Kidney glomerular epithelial cell (primary cell): ENCODE measurements around the gene SH2D7.

Experiments
- DNase-seq: peaks from one replicate; lab custom pipeline; 2025; lab: John Stamatoyannopoulos, UW

The SH2D7 gene

GRCh38 chr15:78092261-78093041, at the start of gene SH2D7:
Gene SH2D7 (plus strand): TSS chr15:78092561. CDS start chr15:78092585, 24 bp downstream.
- DNase-seq = no peak

GRCh38 chr15:78044407-78045155, 47.8 kb upstream of the SH2D7 start:
- DNase-seq = no peak

DNA sequence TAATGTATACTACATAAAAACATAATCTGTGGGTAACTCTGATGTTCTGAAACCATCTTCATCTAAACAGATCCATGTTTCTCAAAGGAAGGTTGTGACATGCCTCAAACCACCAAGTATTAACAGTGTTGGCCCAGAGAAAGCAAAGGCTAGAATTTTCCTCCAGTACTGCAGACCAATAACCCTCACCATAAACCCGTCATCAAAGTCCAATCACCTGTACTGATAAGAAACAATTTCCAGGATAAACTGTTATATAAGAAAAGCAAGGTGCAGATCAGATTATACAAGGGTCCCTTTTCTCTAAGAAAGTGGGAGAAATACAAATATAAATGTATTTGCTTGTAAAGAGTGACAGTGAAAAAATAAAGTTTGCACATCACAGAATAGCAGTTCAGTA, 47.2 kb upstream of the SH2D7 start:
- DNase-seq = no peak

GRCh38 chr15:78046796-78047341, 45.5 kb upstream of the SH2D7 start:
- no peak for DNase-seq

DNA sequence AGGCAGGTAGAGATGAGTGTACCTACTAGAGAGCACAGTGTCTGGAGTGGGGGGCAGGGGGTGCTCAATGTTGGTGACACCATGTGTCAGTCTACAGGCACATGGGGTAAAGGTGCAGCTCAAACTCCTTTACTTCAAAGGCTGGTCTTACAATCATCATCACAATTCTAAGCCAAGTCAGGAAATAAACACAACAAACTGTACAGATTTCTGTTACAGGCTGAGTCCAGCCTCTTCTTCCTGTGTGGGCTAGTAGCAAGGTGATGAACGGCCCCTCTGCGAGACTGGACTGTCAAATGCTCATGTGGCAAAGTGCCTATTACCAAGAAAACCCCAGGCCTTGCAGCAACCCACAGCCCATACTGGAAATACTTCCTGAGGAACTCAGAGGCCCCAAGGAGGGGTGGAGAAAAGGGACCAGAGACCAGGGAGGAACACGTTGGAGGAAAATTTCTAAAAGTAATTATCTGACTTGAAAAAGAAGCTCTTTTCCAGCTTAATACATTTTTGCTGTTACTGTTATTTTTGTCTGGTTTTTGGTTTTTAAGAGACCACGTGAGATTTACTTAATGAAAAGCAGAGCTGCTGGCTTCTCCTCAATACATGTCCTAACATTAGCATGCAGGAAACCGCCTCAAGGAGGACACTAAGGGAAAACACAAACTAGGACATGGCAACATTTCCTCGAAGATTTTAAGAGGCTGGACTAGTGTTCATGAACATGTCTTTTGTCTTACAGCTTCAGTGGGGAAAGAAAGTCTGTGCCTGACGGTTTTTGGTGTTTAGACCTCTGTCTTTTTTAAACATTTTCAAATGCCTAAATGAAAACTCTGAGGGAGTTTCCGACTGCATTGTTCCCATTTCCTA, 44.4 kb upstream of the SH2D7 start:
- DNase-seq = no peak

- DNase-seq = no peak
Measured at GRCh38 chr15:78048628-78048920, 43.8 kb upstream of the SH2D7 start.

- peak; percentile 81 for DNase-seq
Measured at GRCh38 chr15:78049691-78050440, 42.5 kb upstream of the SH2D7 start.

GRCh38 chr15:78050441-78050809, 41.9 kb upstream of the SH2D7 start:
- no peak for DNase-seq

DNA sequence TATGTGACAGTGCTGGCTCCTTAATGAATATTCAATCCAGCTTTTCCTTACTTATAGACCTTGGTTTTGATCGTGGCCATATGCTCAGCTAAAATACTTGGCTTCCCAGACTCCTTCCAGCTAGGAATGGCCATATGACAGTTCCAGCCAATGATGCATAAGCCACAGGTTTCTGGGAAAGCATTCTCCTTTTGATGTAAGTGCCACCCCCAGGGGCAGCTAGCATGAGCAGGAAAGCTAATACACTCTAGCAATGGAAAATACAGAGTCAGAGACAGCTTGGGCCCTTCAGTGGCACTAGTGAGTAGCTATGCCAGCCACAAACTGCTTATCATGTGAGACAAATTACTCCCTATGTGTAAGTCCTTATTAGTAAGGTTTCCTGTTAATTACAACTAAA, 41.5 kb upstream of the SH2D7 start:
- DNase-seq = no peak

GRCh38 chr15:78051596-78051995, 40.8 kb upstream of the SH2D7 start:
- no peak for DNase-seq

DNA sequence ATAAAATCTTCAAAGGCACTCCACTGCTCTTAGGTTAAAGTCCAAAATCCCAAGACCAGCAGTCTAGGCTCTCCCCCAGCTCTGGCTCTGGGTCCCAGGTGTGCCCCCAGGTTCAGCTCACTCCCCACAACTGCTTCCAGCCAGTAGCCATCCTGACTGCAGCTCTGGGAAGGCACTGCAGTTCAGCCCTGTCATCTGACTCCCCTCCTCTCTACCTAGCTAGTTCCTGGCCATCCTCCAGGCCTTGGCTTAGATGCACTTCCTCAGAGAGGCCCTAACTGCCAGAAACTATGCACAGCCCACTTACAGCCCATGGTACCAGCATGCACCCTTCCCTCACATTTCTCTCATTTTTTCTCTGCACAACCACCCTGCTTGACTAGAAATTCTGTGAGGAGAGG, 40.4 kb upstream of the SH2D7 start:
- DNase-seq = no peak

- no peak for DNase-seq
Measured at GRCh38 chr15:78052545-78052944, 39.8 kb upstream of the SH2D7 start.

GRCh38 chr15:78054518-78054917, 37.8 kb upstream of the SH2D7 start:
- DNase-seq = no peak

DNA sequence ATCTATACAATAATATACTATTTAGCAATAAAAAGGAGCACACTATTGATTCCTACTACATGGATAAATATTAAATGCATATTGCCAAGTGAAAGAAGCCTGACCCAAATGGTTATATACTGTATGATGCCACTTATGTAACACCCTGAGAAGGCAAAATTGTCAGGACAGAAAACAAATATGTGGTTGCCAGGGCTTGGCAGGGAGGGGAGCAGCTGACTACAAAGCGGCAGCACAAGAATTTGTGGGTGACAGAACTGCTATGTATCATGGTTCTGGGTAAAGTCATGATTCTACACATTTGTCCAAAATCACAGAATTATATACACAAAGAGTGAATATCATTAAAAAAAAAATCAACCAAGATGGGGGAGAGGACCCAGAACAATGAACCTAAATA, 37.4 kb upstream of the SH2D7 start:
- no peak for DNase-seq

GRCh38 chr15:78055919-78056713, 36.2 kb upstream of the SH2D7 start:
- DNase-seq = no peak

- peak; percentile 31 for DNase-seq
Measured at GRCh38 chr15:78056714-78057269, 35.6 kb upstream of the SH2D7 start.

DNA sequence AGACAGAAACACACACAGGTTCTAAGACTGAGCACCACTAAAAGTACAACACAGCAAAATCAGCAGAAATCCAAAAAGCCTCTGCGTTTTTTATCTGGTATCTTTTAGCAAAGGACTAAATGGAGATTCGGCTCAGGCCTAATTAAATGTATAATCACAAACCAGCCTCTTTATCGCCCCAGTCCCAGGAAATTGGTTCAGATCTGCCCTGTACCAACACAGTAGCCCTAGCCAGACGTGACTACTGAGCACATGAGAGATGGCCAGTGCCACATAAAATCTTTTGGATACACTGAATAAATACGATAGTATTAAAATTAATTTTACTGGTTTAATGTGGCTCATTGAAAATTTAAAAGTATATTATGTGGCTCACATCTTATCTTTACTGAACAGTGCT, 34.6 kb upstream of the SH2D7 start:
- no peak for DNase-seq

GRCh38 chr15:78058401-78058935, 33.9 kb upstream of the SH2D7 start:
- no peak for DNase-seq

- DNase-seq = no peak
Measured at GRCh38 chr15:78059110-78059839, 33.1 kb upstream of the SH2D7 start.

DNA sequence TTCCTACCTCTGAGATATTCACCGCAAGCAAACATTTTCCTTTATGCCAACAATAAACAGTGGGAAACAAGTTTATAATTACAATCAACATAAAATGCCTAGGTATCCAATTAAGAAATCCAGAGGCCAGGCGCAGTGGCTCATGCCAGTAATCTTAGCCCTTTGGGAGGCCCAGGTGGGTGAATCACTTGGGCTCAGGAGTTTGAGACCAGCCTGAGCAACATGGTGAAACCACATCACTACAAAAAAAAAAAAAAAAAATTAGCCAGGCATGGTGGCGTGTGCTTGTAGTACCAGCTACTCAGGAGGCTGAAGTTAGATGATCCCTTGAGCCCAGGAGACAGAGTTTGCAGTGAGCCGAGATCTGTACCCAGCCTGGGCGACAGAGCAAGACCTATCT, 32.1 kb upstream of the SH2D7 start:
- no peak for DNase-seq
